ENCODE results near the gene PPP2R2C.

PPP2R2C gene

GRCh38 chr4:6446538-6447451, 25.6 kb downstream of the PPP2R2C start:
- no peak for DNase-seq

- no peak for DNase-seq
These were observed 26.3 kb downstream of the PPP2R2C start for GRCh38 chr4:6446130-6446482.

- no peak for DNase-seq
These were observed 26.8 kb downstream of the PPP2R2C start for GRCh38 chr4:6445403-6446129.

GRCh38 chr4:6444582-6444981, 27.8 kb downstream of the PPP2R2C start:
- DNase-seq, result no peak

- no peak for DNase-seq
These were observed 29.1 kb downstream of the PPP2R2C start for GRCh38 chr4:6443035-6444023.

GRCh38 chr4:6442555-6442954, 29.9 kb downstream of the PPP2R2C start:
- no peak for DNase-seq

GRCh38 chr4:6441758-6442157, 30.7 kb downstream of the PPP2R2C start:
- DNase-seq, result no peak

- DNase-seq, result no peak
These were observed 31.2 kb downstream of the PPP2R2C start for GRCh38 chr4:6441202-6441582.

- no peak for DNase-seq
These were observed 31.8 kb downstream of the PPP2R2C start for GRCh38 chr4:6440506-6441201.

GRCh38 chr4:6439120-6439762, 33.2 kb downstream of the PPP2R2C start:
- DNase-seq, result no peak

GRCh38 chr4:6437826-6438238, 34.6 kb downstream of the PPP2R2C start:
- no peak for DNase-seq

GRCh38 chr4:6435010-6435409, 37.4 kb downstream of the PPP2R2C start:
- DNase-seq, result no peak

GRCh38 chr4:6430927-6431326, 41.5 kb downstream of the PPP2R2C start:
- no peak for DNase-seq

GRCh38 chr4:6427439-6428090, 44.8 kb downstream of the PPP2R2C start:
- DNase-seq, result no peak

- DNase-seq, result no peak
These were observed 45.6 kb downstream of the PPP2R2C start for GRCh38 chr4:6426571-6427438.

GRCh38 chr4:6425911-6426310, 46.5 kb downstream of the PPP2R2C start:
- no peak for DNase-seq

GRCh38 chr4:6425336-6425735, 47.1 kb downstream of the PPP2R2C start:
- no peak for DNase-seq

GRCh38 chr4:6424425-6424824, 48.0 kb downstream of the PPP2R2C start:
- no peak for DNase-seq

GRCh38 chr4:6423575-6423974, 48.8 kb downstream of the PPP2R2C start:
- no peak for DNase-seq

- DNase-seq, result no peak
These were observed 49.5 kb downstream of the PPP2R2C start for GRCh38 chr4:6422866-6423265.

Measured in inflammatory macrophage treated with lipopolysaccharide for 4 hours (primary cell).